IPS-18c (cell line): ENCODE results near the gene TRAPPC11.
A peak's percentile ranks its signal among the peaks of the same experiment; 100 is the strongest.
"Not testable (repeated sequence)": the region's sequence is repeated elsewhere in the genome, so short reads cannot be mapped to it uniquely, and the experiment has no call there.

Experiments
- H3K4me3 ChIP-seq: 2 replicates; pipeline ENCODE4 v1.7.0; 2013; ENCODE audit warnings: low read depth, mild to moderate bottlenecking, low read length, moderate library complexity; ENCODE audit not compliant: insufficient read depth
- H3K9me3 ChIP-seq: one replicate; pipeline ENCODE4 v1.6.1; 2013; ENCODE audit warnings: mild to moderate bottlenecking, low read length, moderate library complexity; ENCODE audit not compliant: control insufficient read depth, insufficient read depth

The TRAPPC11 gene

DNA sequence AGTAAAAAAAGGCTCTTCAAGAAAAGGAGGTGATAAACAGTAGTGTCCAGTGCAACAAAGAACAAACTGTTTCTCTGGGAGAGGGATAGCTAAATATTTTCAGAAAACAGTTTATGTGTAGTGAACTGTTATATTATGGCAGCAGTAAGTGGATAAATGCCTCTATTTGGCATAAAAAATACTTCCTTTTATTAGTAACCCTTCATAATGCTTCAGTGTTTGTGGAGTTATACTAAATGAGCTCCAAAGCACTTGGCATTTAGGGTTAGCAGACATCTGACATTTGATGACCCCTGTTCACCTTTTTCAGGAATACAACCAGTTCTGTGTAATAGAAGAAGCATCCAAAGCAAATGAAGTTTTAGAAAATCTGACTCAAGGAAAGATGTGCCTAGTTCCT, 31.9 kb downstream of the TRAPPC11 start:
- no peak overlapping the region for H3K4me3 ChIP-seq
- peaks cover 2% of the 10 kb centered on the region for H3K9me3 ChIP-seq

DNA sequence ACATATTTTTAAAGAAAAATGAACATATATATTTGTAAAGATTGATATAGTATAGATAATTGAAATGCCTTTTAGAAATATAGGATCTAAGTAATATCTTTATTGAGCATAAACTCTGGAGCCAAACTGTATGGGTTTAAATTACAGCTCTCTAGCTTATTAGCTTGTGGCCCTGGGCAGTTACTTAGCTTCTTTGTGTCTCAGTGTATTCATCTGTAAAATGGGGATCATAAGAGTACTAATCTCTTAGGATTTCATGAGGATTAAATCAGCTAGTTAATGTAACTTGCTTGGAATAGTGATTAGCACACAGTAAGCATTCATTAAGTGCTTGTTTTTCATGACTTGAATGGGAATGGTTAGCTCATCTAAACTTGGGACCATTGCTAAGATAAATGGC, 32.8 kb downstream of the TRAPPC11 start:
- Histone ChIP-seq H3K4me3 (no peak overlapping the region), H3K9me3 (peaks cover 2% of the 10 kb centered on the region)

DNA sequence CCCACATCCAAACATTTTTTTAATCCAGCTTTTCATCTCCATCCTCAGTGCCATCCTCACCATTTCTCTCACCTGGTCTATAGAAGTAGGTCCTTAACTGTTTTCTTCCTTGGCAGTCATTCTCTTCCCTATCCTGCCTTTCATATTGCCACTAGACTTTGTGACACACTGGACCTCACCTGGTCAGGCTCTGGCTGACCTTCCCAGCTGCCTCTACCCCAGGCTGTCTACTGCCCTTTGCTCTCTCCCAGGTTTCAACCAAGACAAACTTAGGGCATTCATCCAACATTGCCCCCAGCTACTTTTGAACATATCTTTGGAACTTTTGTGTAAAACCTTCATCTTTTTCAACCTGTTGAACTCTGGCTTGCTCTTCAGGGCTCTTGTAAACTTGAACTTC, 39.8 kb downstream of the TRAPPC11 start:
- Histone ChIP-seq H3K4me3 (no peak overlapping the region), H3K9me3 (no peaks in the 10 kb centered on the region)

DNA sequence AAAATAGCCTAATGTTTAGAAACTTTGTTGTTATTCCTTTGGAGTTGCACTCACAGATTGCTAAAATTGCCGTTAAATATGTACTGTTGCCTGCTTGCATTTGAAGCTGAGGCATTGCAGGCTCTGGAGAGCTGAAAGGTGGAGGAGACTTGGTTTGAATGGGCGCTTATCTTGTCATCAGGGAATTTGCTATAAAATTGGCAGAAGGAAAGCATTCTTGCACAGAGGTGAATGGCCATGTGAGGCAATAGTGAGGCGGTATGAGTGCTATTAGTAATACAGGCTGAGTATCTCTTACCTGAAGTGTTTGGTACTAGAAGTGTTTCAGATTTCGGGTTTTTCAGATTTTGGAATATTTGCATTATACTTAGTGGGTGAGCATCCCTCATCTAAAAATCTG, 41.3 kb downstream of the TRAPPC11 start:
- Histone ChIP-seq H3K4me3 (no peak overlapping the region), H3K9me3 (no peaks in the 10 kb centered on the region)

DNA sequence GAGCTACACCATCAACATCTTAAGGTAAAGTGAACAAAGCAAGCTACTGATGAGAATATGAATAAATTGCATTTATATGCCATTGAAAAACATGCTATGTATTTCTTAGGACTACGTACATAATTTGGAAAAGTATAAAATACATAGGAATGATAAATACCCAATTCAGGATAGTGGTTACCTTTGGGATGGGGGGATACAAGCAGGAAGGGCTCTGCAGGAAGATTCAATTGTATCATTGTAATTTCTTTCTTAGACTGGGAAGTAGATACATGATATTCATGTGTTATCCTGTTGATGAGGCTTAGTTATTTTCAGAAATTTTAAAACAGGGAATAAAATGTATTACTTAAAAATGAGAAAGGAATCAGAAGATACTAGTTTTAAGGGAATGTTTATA, 43.4 kb downstream of the TRAPPC11 start:
- H3K9me3 ChIP-seq: no peaks in the 10 kb centered on the region
- no peak overlapping the region for H3K4me3 ChIP-seq

DNA sequence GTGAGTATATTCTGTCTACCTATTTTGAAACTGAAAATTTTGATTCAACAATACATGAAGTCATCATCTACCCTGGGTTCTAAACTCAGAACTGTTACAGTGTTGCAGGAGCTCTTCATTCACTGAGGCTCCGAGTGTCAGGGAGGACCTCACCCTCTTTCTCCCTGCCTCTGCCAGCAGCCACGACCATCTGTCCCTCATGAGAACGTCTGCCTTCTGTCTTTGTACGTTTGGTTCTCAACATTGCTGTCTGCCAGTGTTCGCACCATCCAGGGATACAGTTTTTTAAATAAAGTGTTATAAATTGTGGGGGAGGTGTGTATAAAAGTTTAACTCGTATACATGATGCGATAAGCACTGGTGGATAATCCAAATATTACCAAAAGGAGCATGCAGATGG, 55.5 kb downstream of the TRAPPC11 start:
- Histone ChIP-seq H3K4me3 (no peak overlapping the region), H3K9me3 (no peaks in the 10 kb centered on the region)

DNA sequence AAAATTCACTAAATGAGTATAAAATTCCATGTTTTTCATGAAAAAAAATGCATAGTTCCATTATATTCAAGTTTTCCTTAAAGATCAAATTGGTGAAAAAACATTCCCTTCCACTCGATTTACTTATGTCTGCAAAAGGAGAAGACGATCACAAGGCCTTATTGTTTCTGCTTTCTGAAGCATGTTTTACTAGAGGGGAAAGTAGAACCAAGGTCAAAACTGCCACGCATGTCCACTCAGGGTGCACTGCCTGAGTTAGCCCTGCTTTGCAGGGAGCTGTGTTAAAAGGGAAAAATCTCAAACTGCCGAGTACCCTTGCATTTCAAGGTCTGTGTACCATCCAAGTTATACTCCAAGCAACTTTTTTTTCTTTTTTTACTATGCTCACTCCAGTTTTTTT, 57.2 kb downstream of the TRAPPC11 start:
- Histone ChIP-seq H3K4me3 (no peak overlapping the region), H3K9me3 (no peaks in the 10 kb centered on the region)

DNA sequence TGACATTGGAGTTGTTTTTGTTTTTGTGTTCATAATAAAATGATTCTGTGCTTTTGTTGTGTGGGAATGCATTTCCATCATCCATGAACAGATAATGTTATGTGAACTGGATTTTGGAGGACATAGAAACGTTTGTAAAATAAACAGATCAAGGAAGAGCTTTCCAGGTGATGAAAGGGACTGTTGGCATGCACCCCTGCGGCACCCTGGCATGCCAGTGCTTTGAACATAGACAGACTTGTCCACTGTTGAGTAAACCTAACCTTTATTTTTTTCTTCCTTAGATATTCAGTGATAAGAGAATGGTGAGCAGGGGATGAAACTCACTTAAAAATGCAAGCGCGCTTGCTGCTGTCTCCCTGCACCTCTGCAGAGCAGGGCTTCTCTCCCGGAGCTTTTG, 59.8 kb downstream of the TRAPPC11 start:
- Histone ChIP-seq H3K4me3 (no peak overlapping the region), H3K9me3 (no peaks in the 10 kb centered on the region)

DNA sequence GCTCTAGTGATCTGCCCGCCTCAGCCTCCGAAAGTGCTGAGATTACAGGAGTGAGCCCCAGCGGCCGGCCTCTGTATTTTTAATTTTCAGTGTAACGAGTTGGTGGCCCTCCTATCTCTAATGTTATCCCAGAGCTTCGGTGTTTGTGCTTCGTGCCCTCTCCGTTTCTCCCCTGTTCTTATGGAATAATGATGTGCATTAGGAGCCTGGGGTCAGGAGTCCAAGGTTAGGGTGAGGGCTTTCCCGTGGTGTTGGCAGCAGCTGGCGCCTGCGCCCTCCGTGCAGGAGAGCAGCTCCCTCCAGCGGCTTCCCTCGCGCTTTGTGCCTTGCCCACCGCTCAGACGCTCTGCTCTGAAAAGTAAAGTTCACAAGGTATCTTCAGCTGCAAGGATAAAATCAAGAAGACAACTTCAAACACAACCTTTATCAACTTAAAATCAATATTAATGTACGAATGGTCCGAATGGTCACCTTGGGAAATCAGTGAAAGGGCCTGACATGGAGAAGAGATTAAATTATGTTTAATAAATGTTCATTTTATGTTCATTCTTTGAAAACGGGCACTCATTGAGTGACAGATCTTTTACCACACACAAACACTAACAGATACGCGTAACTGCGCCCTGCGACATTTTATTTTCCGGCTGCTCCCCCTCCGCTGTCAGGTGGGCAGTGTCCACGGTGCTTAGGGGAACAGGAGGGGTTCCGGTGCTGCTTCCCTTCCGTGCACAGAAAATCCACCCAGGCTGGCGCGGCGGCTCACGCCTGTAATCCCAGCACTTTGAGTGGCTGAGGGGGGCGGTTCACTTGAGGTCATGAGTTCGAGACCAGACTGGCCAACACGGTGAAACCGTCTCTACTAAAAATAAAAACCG, 62.4 kb downstream of the TRAPPC11 start:
- H3K4me3 ChIP-seq: no peak overlapping the region
- no peaks in the 10 kb centered on the region for H3K9me3 ChIP-seq

DNA sequence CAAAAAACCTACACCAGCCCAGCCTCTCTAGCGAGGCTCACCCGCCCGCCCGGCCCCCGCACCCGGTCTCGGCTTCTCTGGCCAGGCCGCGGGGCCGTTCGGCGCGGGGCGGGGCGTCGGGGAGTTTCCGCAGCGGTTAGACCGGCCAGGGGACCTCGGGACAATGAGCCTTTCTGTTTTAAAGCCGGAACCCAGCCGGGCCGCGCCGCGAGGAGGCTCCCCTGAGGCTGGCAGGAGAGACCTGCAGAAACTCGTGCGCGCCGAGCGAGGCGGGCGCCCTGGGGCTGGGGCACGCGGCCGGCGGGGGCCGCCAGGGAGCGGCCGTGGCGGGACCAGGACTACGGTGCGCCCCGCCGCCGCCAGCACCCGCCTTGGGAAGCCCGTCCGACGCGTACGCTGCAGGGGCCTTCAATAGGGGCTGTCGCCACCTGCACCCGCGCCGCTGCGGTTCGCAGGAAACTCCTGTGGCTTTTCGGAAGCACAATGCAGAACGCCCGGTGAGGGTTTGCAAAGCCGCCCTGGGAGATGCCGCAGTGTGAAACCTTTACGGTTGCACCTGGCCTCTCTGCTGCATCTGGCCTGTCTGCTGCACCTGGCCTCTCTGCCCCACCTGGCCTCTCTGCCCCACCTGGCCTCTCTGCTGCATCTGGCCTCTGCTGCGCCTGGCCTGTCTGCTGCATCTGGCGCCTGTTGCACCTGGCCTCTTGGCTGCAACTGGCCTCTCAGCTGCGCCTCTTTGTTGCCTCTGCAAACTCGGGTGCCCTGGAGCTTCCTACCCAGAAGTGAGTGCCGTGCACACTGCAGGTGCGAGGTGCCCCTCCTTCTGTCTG, 63.9 kb downstream of the TRAPPC11 start:
- Histone ChIP-seq H3K9me3 (no peaks in the 10 kb centered on the region), H3K4me3 (peak overlapping the region; percentile 40)

DNA sequence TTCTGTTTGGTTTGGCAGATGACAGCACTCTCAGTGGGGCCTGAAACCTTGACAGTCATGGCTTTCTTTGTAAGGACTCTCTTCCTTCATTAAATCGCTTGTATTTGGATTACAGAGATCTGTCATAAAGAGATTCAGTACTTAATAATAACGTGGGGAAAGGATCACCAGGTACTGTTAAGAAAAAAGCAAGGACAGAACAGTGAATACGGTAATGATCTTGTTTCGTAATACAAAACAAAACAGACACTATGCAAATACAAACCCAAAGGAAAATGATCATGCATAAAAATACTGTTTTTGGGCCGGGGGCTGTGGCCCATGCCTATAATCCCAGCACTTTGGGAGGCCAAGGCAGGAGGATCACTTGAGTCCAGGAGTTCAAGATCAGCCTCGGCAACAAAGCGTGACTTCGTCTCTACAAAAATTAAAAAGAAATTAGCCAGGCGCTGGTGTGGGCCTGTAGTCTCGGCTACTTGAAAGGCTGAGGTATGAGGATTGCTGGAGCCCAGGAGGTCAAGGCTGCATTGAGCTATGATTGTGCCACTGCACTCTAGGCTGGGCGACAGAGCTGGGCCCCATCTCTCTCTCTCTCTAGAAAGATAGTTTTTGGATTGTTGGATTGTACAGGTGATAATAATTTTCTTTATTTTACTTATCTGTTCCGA, 64.6 kb downstream of the TRAPPC11 start:
- no peaks in the 10 kb centered on the region for H3K9me3 ChIP-seq

DNA sequence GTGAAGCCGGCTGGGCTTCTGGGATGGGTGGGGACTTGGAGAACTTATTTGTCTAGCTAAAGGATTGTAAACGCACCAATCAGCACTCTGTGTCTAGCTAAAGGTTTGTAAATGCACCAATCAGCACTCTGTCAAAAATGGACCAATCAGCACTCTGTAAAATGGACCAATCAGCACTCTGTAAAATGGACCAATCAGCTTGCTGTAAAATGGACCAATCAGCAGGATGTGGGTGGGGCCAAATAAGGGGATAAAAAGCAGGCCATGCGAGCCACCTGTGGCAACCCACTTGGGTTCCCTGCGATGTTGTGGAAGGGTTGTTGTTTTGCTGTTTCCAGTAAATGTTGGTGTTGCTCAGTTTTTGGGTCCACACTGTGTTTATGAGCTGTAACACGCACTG, 66.5 kb downstream of the TRAPPC11 start:
- H3K4me3 ChIP-seq, H3K9me3 ChIP-seq: not testable (repeated sequence)

More for the DNA sequence above, 64.6 kb downstream of the TRAPPC11 start:
- peak overlapping the region; percentile 40 for H3K4me3 ChIP-seq

DNA sequence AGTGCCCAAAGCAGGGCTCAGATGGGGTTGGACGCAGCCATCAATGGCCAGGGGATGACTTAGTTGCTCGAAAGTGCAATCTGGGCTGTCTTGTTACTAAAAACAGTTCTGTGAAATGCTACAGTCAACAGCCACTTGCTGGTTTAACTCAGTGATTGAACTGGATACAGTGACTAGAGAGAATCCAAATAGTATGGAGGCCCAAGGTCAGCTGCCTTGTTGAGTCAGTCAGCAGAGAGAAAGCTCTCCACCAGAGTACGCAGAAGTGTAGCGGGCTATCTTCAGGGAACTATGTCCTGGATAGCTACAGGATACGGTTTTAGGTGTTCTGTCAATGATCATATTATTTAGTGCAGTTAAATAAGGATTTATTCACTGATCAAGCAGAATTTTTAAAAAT, 68.4 kb downstream of the TRAPPC11 start:
- no peaks in the 10 kb centered on the region for H3K9me3 ChIP-seq
- no peak overlapping the region for H3K4me3 ChIP-seq

DNA sequence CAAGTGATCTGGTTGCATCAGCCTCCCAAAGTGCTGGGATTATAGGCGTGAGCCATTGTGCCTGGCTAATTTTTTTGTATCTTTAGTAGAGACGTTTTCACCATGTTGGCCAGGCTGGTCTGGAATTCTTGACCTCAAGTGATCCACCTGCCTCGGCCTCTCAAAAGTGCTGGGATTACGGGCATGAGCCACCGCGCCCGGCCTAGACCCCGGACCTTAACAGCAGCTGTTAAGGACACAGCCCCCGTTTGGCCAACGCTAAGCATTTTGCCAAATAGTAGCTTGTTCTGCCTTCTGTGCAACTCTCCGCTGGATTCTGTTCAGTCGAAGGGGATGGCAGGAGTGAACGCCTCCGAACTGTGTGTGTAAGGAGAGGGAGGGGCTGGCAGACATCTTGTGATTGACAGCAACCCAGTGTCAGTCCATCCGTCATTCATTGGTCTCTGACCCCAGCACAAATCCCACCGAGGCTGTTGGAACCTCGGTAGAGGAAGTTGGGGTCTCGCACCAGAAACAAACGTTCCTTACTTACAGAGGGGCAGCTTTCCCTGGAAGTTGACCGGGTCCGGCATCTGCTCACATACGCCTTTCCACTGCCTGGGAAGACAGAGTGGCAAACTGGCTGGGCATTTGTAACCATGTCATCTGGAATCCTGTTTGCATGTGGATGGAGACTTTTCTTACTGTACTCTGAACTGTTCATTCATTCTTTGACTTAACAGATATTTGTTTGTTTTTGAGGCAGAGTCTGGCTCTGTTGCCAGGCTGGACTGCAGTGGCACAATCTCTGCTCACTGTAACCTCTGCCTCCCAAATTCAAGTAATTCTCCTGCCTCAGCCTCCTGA, 69.4 kb downstream of the TRAPPC11 start:
- Histone ChIP-seq H3K9me3 (no peaks in the 10 kb centered on the region), H3K4me3 (no peak overlapping the region)

DNA sequence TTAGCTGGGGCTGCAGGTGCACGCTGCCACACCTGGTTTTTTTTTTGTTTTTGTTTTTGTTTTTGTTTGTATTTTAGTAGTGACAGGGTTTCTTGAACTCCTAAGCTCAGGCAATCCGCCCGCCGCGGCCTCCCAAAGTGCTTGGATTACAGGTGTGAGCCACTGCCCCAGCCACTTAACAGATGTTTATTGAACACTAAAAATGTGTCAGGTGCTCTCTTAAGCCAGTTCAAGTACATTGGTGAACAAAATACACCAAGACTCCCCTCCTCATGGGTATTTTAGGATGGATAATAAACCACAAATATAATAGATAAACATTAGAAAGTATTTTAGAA, 69.9 kb downstream of the TRAPPC11 start:
- Histone ChIP-seq H3K9me3 (no peaks in the 10 kb centered on the region), H3K4me3 (no peak overlapping the region)

DNA sequence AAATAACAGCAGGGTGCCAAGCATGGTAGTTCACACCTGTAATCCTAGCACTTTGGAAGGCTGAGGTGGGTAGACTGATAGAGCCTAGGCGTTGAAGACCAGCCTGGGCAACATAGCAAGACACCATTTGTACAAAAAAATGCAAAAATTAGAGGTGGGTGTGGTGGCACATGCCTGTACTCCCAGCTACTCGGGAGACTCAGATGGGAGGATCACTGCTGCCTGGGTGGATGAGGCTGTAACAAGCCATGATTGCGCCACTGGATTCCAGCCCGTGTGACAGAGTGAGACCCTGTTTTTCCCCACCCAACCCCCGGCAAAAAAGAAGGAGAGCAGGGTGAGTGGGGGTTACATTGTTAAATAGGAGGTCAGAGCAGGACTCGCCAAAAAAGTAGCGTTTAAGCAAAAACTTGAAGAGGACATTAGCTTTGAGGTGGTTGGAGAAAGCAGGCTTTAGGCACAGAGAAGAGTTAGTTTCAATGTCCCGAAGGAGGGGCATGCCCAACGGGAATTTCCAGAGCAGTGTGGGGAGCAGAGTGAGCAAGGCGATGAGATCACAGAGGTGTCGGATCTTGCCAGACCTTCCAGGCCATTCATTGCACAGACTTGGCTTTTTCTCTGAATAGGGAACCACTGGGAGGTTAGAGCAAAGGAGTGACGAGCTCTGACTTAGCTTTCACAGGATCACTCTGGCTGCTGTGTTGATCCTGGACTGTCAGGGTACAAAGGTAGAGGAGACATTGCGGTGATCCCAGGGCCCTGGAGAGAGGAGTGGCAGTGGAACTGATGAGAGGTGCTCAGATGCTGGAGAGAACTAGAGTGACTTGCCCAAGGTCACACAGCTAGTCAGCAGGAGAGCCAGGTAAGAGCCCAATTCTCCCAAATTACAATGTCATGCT, 70.6 kb downstream of the TRAPPC11 start:
- H3K4me3 ChIP-seq: no peak overlapping the region
- H3K9me3 ChIP-seq: no peaks in the 10 kb centered on the region
